Tibial nerve (tissue), 4 donors: ENCODE results near the gene CLVS2.

Experiments used
- EP300 ChIP-seq, 2 donors: sonication (generic); formaldehyde crosslinking; IDR thresholded peaks; one replicate each; pipeline ENCODE4 v1.6.1; 2017; ENCODE audit warnings: antibody characterized with exemption in 2 of 2, mild to moderate bottlenecking in 1 of 2
- POLR2A ChIP-seq, 2 donors: fragments of 450-650 bp; IDR thresholded peaks; one replicate each; pipeline ENCODE4 v1.6.1; 2017; ENCODE audit warnings: antibody characterized with exemption in 2 of 2, mild to moderate bottlenecking in 2 of 2, moderate library complexity in 2 of 2
- TF ChIP-seq, protein P1 (sequence below), 5 experiments: fragments of 200-600 bp in 3 of 5; fragments of 450-650 bp in 2 of 5; sonication (generic) in 3 of 5; IDR thresholded peaks; one replicate each; pipeline ENCODE4 v1.5.1; 2016 to 2019; ENCODE audit warnings: antibody characterized with exemption in 5 of 5, mild to moderate bottlenecking in 3 of 5, moderate library complexity in 2 of 5

DNA sequence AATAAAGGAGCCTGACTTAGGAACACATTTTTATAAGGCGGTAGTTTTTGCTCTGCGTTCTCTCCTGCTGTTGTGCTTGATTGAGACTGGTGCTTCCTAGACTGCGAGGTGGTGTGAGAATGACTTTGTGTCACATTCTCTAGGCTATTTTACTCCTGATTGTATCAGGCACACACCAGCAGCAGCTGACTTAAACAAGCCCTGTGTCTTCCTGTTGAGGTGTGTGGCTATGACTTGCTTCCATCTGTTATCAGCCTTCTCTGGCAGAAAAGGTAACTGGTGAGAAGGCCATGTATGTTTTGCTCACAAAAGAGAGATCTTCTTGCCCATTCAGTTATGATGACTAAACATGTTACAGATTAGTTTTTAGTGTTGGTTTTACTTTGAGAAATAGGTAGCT is 43.4 kb downstream of the CLVS2 start:
- TF ChIP-seq, protein P1, sequence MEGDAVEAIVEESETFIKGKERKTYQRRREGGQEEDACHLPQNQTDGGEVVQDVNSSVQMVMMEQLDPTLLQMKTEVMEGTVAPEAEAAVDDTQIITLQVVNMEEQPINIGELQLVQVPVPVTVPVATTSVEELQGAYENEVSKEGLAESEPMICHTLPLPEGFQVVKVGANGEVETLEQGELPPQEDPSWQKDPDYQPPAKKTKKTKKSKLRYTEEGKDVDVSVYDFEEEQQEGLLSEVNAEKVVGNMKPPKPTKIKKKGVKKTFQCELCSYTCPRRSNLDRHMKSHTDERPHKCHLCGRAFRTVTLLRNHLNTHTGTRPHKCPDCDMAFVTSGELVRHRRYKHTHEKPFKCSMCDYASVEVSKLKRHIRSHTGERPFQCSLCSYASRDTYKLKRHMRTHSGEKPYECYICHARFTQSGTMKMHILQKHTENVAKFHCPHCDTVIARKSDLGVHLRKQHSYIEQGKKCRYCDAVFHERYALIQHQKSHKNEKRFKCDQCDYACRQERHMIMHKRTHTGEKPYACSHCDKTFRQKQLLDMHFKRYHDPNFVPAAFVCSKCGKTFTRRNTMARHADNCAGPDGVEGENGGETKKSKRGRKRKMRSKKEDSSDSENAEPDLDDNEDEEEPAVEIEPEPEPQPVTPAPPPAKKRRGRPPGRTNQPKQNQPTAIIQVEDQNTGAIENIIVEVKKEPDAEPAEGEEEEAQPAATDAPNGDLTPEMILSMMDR (IDR thresholded peaks at IDR 0.05) = no peak
- TF ChIP-seq EP300 (IDR thresholded peaks at IDR 0.05) = no peak
- no peak for TF ChIP-seq POLR2A (IDR thresholded peaks at IDR 0.05)
